Progenitor cell of endocrine pancreas (in vitro differentiated cells): ENCODE results near the gene MCTP2. TPM values are rescaled to one million over a fixed set of nuclear protein-coding genes. Genes with fewer than 3 reads are reported as not detected.

Experiments
- DNase-seq: peaks from one replicate; pipeline ENCODE4 v3.0.0; 2021; ENCODE audit warnings: low spot score; ENCODE audit not compliant: unreplicated experiment
- H3K27ac Mint-ChIP-seq: 2 replicates; pipeline ENCODE4 v1.8.0; 2021; ENCODE audit warnings: mild to moderate bottlenecking, moderate library complexity, mixed read lengths
- H3K27me3 Mint-ChIP-seq: 2 replicates; pipeline ENCODE4 v1.8.0; 2021; ENCODE audit warnings: mixed read lengths
- H3K36me3 Mint-ChIP-seq: 2 replicates; pipeline ENCODE4 v1.8.0; 2022; ENCODE audit warnings: mixed read lengths; ENCODE audit not compliant: insufficient read depth
- H3K4me1 Mint-ChIP-seq: 2 replicates; pipeline ENCODE4 v1.8.0; 2021; ENCODE audit warnings: low read depth, mixed read lengths
- H3K4me3 Mint-ChIP-seq: 2 replicates; pipeline ENCODE4 v1.8.0; 2021; ENCODE audit warnings: low read depth, mild to moderate bottlenecking, moderate library complexity, mixed read lengths
- H3K9me3 Mint-ChIP-seq: 2 replicates; pipeline ENCODE4 v1.8.0; 2021; ENCODE audit warnings: low read depth, mixed read lengths
- total RNA-seq: library from RNA; stranded (reverse); gene quantifications from 2 replicates; pipeline ENCODE4 v1.2.1, GENCODE V29; 2021
- TF ChIP-seq, protein P1 (sequence below): fragments of 200-600 bp; sonication (generic); IDR thresholded peaks from one replicate; pipeline ENCODE4 v1.5.0; 2021; ENCODE audit warnings: antibody characterized with exemption, mild to moderate bottlenecking; ENCODE audit not compliant: unreplicated experiment

MCTP2 gene
- total RNA-seq, 1 donor from 2014 or later: 2.6 TPM

DNA sequence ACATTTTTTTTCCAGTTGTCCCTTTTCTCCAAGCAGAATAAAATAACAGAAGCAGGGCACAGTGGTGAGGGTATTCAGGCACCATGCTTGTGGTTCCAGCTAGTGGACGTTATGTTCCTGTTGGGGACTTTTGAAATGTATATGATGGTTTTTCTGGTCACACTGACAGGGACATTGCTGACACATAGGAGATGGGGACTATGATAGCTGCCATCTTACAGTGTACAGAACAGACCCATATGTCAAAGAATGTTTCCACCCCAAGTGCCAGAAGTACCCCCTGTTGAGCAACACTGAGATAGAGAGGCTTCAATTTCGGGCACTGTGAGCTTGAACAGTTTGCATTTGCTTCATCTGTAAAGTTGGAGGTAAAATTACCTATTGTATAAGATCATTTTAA is 38.6 kb downstream of the MCTP2 start:
- no peak overlapping the region for H3K27ac Mint-ChIP-seq
- H3K4me3 Mint-ChIP-seq: no peak overlapping the region
- H3K27me3 Mint-ChIP-seq: no peaks in the 10 kb centered on the region
- H3K4me1 Mint-ChIP-seq: no peaks in the 10 kb centered on the region
- H3K36me3 Mint-ChIP-seq: no peaks in the 10 kb centered on the region
- H3K9me3 Mint-ChIP-seq: no peaks in the 10 kb centered on the region
- TF ChIP-seq, protein P1, sequence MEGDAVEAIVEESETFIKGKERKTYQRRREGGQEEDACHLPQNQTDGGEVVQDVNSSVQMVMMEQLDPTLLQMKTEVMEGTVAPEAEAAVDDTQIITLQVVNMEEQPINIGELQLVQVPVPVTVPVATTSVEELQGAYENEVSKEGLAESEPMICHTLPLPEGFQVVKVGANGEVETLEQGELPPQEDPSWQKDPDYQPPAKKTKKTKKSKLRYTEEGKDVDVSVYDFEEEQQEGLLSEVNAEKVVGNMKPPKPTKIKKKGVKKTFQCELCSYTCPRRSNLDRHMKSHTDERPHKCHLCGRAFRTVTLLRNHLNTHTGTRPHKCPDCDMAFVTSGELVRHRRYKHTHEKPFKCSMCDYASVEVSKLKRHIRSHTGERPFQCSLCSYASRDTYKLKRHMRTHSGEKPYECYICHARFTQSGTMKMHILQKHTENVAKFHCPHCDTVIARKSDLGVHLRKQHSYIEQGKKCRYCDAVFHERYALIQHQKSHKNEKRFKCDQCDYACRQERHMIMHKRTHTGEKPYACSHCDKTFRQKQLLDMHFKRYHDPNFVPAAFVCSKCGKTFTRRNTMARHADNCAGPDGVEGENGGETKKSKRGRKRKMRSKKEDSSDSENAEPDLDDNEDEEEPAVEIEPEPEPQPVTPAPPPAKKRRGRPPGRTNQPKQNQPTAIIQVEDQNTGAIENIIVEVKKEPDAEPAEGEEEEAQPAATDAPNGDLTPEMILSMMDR: no peak
- DNase-seq: no peak

DNA sequence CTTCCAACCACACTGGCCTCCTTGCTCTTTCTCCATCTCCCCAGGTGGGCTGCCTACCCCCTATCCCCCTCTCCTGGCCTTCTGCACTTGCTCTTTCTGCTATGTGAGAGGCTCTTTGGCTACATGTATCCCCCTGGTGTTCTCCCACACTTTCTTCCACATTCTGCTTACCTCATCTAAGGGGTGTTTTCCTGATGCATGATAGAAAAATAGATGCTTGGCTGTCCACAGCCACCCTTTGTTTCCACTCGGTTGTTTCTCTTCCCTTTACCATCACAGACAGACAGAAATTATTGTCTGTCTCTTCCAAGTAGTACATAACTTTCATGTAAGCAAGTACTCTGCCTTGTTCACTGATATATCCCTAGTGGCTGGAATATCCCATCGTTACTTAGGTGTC is 39.2 kb downstream of the MCTP2 start:
- no peaks in the 10 kb centered on the region for H3K27me3 Mint-ChIP-seq

GRCh38 chr15:94272251-94272898 is 41.0 kb downstream of the MCTP2 start:
- Mint-ChIP-seq H3K9me3 (no peaks in the 10 kb centered on the region), H3K4me3 (no peak overlapping the region), H3K27me3 (no peaks in the 10 kb centered on the region), H3K27ac (no peak overlapping the region), H3K36me3 (no peaks in the 10 kb centered on the region), H3K4me1 (peaks cover under 1% of the 10 kb centered on the region)
- no peak for DNase-seq
- TF ChIP-seq, protein P1: no peak

More for the DNA sequence above, 39.2 kb downstream of the MCTP2 start:
- Mint-ChIP-seq H3K9me3 (no peaks in the 10 kb centered on the region), H3K36me3 (no peaks in the 10 kb centered on the region), H3K4me3 (no peak overlapping the region), H3K4me1 (no peaks in the 10 kb centered on the region), H3K27ac (no peak overlapping the region)
- no peak for DNase-seq
- TF ChIP-seq, protein P1: no peak

DNA sequence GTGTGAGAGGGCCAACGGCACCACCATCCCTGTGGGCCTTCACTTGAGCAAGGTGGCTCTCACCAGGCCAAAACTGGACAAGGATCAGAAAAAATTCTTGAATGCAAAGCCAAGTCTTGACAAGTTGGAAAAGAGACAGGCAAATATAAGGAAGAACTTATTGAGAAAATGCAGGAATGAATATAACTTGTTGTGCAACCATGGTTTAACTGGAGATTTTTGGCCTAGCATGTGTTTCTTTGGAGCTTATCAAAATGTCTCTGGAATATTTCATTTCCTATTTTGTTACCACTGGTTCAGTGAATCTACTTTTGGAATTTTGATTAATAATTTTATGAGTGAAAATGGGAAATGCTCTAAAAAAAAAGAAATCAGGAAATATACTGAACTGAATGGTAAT is 42.5 kb downstream of the MCTP2 start:
- Mint-ChIP-seq H3K27ac (no peak overlapping the region), H3K36me3 (no peaks in the 10 kb centered on the region), H3K4me1 (peaks cover 2% of the 10 kb centered on the region), H3K4me3 (no peak overlapping the region), H3K9me3 (no peaks in the 10 kb centered on the region), H3K27me3 (no peaks in the 10 kb centered on the region)
- TF ChIP-seq, protein P1: no peak
- DNase-seq: no peak

DNA sequence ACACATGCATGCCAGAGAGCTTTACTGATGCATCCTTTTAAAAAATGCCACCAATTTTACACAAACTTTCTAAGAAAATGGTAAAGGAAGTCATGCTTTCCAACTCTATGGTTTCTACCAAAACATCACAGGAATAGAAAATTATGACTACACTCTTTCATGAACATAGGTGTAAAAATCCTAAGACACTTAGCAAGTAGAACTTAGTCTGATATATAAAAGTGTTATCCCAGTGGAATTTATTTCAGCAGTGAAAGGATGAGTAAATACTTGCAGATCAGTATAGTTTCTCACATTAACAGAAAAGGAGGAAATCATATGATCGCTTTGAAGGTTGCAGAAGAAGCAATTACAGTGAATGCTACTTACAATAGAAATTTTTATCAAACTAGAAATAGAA is 43.4 kb downstream of the MCTP2 start:
- H3K4me3 Mint-ChIP-seq: no peak overlapping the region
- no peaks in the 10 kb centered on the region for H3K36me3 Mint-ChIP-seq
- no peak for DNase-seq
- TF ChIP-seq, protein P1: no peak
- no peaks in the 10 kb centered on the region for H3K9me3 Mint-ChIP-seq
- H3K4me1 Mint-ChIP-seq: peaks cover 2% of the 10 kb centered on the region
- H3K27me3 Mint-ChIP-seq: no peaks in the 10 kb centered on the region
- H3K27ac Mint-ChIP-seq: no peak overlapping the region
